Measurements from ENCODE around the gene SAA4. TPM values are rescaled to one million over a fixed set of nuclear protein-coding genes. Genes with fewer than 3 reads are reported as not detected.

Gene SAA4
- total and polyA plus RNA-seq, 9 of the 15 experiments (the other 6 are each of a cell fraction or from before 2014, with no cell fraction given): not detected

DNA sequence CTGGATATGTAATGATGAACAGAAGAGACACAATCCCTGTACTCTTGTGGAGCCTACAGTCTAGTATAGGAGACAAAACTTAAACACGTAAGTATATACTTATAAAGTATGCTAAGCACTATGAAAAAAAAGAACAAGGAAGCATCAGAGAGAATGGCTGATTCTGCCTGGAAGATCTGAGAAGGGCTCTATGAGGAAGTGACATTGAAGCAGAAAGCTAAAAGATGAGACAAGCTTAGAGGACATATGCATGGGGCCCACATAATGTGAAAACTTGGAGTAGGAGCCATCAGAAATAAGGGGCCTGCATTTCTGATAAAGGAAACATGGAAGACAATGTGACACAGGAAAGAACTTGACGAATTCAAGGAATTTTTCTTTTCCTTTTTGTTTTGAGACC lies 46.0 kb upstream of the SAA4 start:
- no peaks in the 10 kb centered on the region for H3K79me2 ChIP-seq (ENCODE audit: control insufficient read depth, insufficient read depth, low read length)
- ChIA-PET POLR2A (interaction anchor here (0.7 to 1.5 kb wide), 4 partner anchors 10 to 351 kb away, joined by 3 to 5 read pairs (median 4); partner anchors contain the start of gene SPTY2D1), CTCF (ENCODE audit: low intra/inter-chr PET ratio) (no interaction called here)
- peaks cover 79% of the 10 kb centered on the region for H3K36me3 ChIP-seq (ENCODE audit: control insufficient read depth, insufficient read depth, low read length)
- H3K4me3 ChIP-seq: no peak overlapping the region
- no peaks in the 10 kb centered on the region for H4K20me1 ChIP-seq (replicated peaks; ENCODE audit: control insufficient read depth, insufficient read depth, low read length)
- no peak overlapping the region for H3K4me2 ChIP-seq (ENCODE audit: insufficient read depth, low read length)
- H3K4me1 ChIP-seq (replicated peaks in 1 of 2; ENCODE audit: control insufficient read depth in 2 of 2, insufficient read depth in 2 of 2, low read length in 2 of 2): no peaks in the 10 kb centered on the region
- H3K27ac ChIP-seq (ENCODE audit: extremely low read depth, low read depth, low read length): no peak overlapping the region
- H3K9me3 ChIP-seq (replicated peaks; ENCODE audit: control insufficient read depth, insufficient read depth, low read depth, low read length): no peaks in the 10 kb centered on the region
- no TSS peak for BruUV-seq (replicated peaks)
- no peak for FAIRE-seq
- TF ChIP-seq, protein P1, sequence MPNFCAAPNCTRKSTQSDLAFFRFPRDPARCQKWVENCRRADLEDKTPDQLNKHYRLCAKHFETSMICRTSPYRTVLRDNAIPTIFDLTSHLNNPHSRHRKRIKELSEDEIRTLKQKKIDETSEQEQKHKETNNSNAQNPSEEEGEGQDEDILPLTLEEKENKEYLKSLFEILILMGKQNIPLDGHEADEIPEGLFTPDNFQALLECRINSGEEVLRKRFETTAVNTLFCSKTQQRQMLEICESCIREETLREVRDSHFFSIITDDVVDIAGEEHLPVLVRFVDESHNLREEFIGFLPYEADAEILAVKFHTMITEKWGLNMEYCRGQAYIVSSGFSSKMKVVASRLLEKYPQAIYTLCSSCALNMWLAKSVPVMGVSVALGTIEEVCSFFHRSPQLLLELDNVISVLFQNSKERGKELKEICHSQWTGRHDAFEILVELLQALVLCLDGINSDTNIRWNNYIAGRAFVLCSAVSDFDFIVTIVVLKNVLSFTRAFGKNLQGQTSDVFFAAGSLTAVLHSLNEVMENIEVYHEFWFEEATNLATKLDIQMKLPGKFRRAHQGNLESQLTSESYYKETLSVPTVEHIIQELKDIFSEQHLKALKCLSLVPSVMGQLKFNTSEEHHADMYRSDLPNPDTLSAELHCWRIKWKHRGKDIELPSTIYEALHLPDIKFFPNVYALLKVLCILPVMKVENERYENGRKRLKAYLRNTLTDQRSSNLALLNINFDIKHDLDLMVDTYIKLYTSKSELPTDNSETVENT (CRISPR knock-in tag; IDR thresholded peaks at IDR 0.05): no peak
- TF ChIP-seq MXI1 (IDR thresholded peaks at IDR 0.05; ENCODE audit: low read depth, low read length) (no peak), XRCC4 (IDR thresholded peaks at IDR 0.05; ENCODE audit: extremely low read depth, insufficient read depth, insufficient read length) (no peak), NUFIP1 (IDR thresholded peaks at IDR 0.05; ENCODE audit: partially characterized antibody) (no peak), ZNF232 (CRISPR knock-in tag; IDR thresholded peaks at IDR 0.05) (no peak)
- no peak overlapping the region for H2AFZ ChIP-seq (ENCODE audit: low read depth, low read length)
- no peak for DNase-seq (ENCODE audit: extremely low read depth in 1 of 4, low spot score in 3 of 4)
- WGBS (ENCODE audit: insufficient coverage, low coverage, missing lambda C conversion rate): 85% methylated on average over 2 of the region's 2 CpGs
- in situ Hi-C loops (cut with MboI): no loop called here
- H3K27me3 ChIP-seq (ENCODE audit: control insufficient read depth in 2 of 2, insufficient read depth in 2 of 2, low read length in 2 of 2): no peaks in the 10 kb centered on the region
- no peak for ATAC-seq
- no peaks in the 10 kb centered on the region for H3K9me1 ChIP-seq (ENCODE audit: control insufficient read depth, insufficient read depth, low read length)
- intact Hi-C loops (cut with micrococcal nuclease): no loop called here
- no peak overlapping the region for H3K9ac ChIP-seq (ENCODE audit: insufficient read depth in 1 of 2, low read depth in 2 of 2, low read length in 2 of 2)

Measured in K562 (cell line).